Small intestine (tissue), 7 donors: ENCODE results near the gene CIB4. TPM values are rescaled to one million over a fixed set of nuclear protein-coding genes. Genes with fewer than 3 reads are reported as not detected.

ENCODE experiments used
- DNase-seq, 2 donors: peaks; one replicate each; pipeline versions ENCODE4 v3.0.0 to v3.0.0-alpha.2; 2013
- FAIRE-seq: peaks from 2 replicates; lab custom pipeline; 2012; peaks lifted over from hg19 to GRCh38; lab: Jason Lieb, UNC
- H3K27ac ChIP-seq, 3 donors: one replicate each; pipeline ENCODE4 v1.5.1; 2013; ENCODE audit warnings: low read length in 2 of 3, mild to moderate bottlenecking in 2 of 3, control low read depth in 1 of 3, inconsistent platforms in 1 of 3, low read depth in 1 of 3, moderate library complexity in 1 of 3
- H3K27me3 ChIP-seq, 3 donors: one replicate each; pipeline ENCODE4 v1.6.1; 2013; ENCODE audit warnings: low read length in 3 of 3, inconsistent platforms in 1 of 3; ENCODE audit not compliant: control insufficient read depth in 3 of 3, insufficient read depth in 3 of 3
- H3K36me3 ChIP-seq, 3 donors: one replicate each; pipeline ENCODE4 v1.6.1; 2013; ENCODE audit warnings: low read length in 3 of 3, inconsistent platforms in 1 of 3, low read depth in 1 of 3, mild to moderate bottlenecking in 1 of 3, moderate library complexity in 1 of 3; ENCODE audit not compliant: control insufficient read depth in 3 of 3, insufficient read depth in 2 of 3
- H3K4me1 ChIP-seq, 3 donors: one replicate each; pipeline ENCODE4 v1.6.1; 2013; ENCODE audit warnings: low read length in 2 of 3, inconsistent platforms in 1 of 3, low read depth in 1 of 3, mild to moderate bottlenecking in 1 of 3, moderate library complexity in 1 of 3; ENCODE audit not compliant: control insufficient read depth in 3 of 3, insufficient read depth in 2 of 3
- H3K4me3 ChIP-seq, 3 donors: one replicate each; pipeline ENCODE4 v1.5.1; 2013; ENCODE audit warnings: low read length in 3 of 3, control low read depth in 1 of 3, inconsistent platforms in 1 of 3, low read depth in 1 of 3, mild to moderate bottlenecking in 1 of 3, moderate library complexity in 1 of 3
- H3K9me3 ChIP-seq, 2 donors: one replicate each; pipeline ENCODE4 v1.6.1; 2013; ENCODE audit warnings: low read depth in 1 of 2, low read length in 1 of 2; ENCODE audit not compliant: control insufficient read depth in 2 of 2, insufficient read depth in 1 of 2
- WGBS, 3 donors: extraction: QIAGEN DNeasy Blood & Tissue Kit; methylation state at CpG; one replicate each; pipeline ENCODE4 v1.1.7; 2013; 5-methylcytosine and 5-hydroxymethylcytosine counted together
- polyA plus RNA-seq, 4 donors: library from polyadenylated mRNA; stranded (reverse) in 3 of 4; unstranded in 1 of 4; fragments of 200-250 nt in 3 of 4; fragments of 120-200 nt in 1 of 4; gene quantifications; one replicate each; pipeline versions ENCODE4 v1.2.1 to v1.2.3, GENCODE V29; 2013
- donor health status: healthy with polysubstance abuse.
- donor health status: control.
- donor health status: control.
- donor health status: Bipolar disorder and iron deficiency.
- donor health status: healthy.

The CIB4 gene
- polyA plus RNA-seq, 4 donors, result 0.15 TPM; not detected in 3

GRCh38 chr2:26585100-26585499 lies 56.1 kb downstream of the CIB4 start:
- no peaks in the 10 kb centered on the region for H3K36me3 ChIP-seq
- H3K27me3 ChIP-seq, result peaks cover 0 to 17% (median 6%) of the 10 kb centered on the region in 3 donors
- FAIRE-seq (no peak), DNase-seq (no peak)
- 74 to 85% (median 78%) methylated on average over 8 of the region's 8 CpGs for WGBS, 3 donors
- H3K9me3 ChIP-seq, result no peaks in the 10 kb centered on the region
- H3K27ac ChIP-seq, result no peak overlapping the region
- H3K4me1 ChIP-seq, result no peaks in the 10 kb centered on the region
- H3K4me3 ChIP-seq, result no peak overlapping the region

DNA sequence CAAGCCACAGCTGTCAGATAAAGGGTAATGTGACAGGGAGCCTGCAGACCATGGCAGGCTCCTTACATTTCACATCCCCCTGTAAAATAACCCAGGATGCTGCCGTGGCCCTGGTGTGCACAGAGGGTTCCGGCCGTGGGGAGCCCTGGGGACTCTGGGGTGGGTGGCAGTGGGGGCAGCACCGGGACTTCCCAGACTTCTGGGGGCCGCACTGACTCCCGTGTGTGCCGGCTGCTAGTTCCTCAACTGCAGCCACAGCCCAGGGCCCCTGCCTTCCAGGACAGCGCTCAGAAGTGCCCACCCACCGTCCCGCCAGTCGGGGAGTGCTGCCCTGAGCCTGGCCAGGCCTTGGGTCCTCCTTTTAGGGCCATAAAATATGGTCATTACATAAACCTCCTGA lies 56.5 kb downstream of the CIB4 start:
- FAIRE-seq, result no peak

GRCh38 chr2:26584191-26584590 lies 57.0 kb downstream of the CIB4 start:
- no peak for DNase-seq
- Histone ChIP-seq H3K27ac (no peak overlapping the region), H3K36me3 (no peaks in the 10 kb centered on the region), H3K9me3 (no peaks in the 10 kb centered on the region), H3K27me3 (peaks cover 0 to 22% (median 6%) of the 10 kb centered on the region in 3 donors), H3K4me3 (no peak overlapping the region), H3K4me1 (no peaks in the 10 kb centered on the region)
- FAIRE-seq, result no peak
- WGBS, 3 donors, result 65 to 72% (median 67%) methylated on average over 4 of the region's 4 CpGs

More for the DNA sequence above, 56.5 kb downstream of the CIB4 start:
- Histone ChIP-seq H3K36me3 (no peaks in the 10 kb centered on the region), H3K27me3 (peaks cover 0 to 17% (median 6%) of the 10 kb centered on the region in 3 donors), H3K4me1 (no peaks in the 10 kb centered on the region), H3K4me3 (no peak overlapping the region), H3K9me3 (no peaks in the 10 kb centered on the region), H3K27ac (no peak overlapping the region)
- WGBS, 3 donors, result 74 to 78% (median 75%) methylated on average over 11 of the region's 11 CpGs
- DNase-seq, result no peak

GRCh38 chr2:26583381-26583911 lies 57.7 kb downstream of the CIB4 start:
- Histone ChIP-seq H3K4me1 (no peaks in the 10 kb centered on the region), H3K27me3 (peaks cover 0 to 26% (median 6%) of the 10 kb centered on the region in 3 donors), H3K4me3 (no peak overlapping the region), H3K27ac (no peak overlapping the region), H3K36me3 (no peaks in the 10 kb centered on the region), H3K9me3 (no peaks in the 10 kb centered on the region)
- 58 to 66% (median 59%) methylated on average over 8 of the region's 8 CpGs for WGBS, 3 donors
- DNase-seq (no peak), FAIRE-seq (no peak)

DNA sequence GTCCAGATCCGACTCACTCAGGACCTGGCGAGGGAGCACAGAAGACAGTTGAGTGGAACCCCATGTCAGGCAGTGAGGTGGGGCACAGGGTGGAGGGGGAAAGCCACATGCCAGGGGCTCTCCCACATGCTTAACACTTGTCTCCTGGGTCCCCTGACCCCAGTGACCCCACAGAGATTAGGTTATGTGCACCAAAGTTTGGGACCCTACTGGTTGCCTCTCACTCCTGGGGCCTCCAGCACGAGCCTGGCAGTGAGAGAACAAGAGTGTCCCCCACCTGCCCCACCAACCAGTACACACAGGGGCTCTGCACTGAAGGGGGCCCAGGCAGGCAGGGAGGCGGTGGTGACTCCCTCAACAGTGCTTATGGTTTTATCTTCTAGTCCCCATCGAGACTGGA lies 58.3 kb downstream of the CIB4 start:
- H3K27ac ChIP-seq, result no peak overlapping the region
- H3K9me3 ChIP-seq, result no peaks in the 10 kb centered on the region
- no peaks in the 10 kb centered on the region for H3K4me1 ChIP-seq
- DNase-seq, result no peak
- FAIRE-seq, result no peak
- peaks cover 0 to 26% (median 6%) of the 10 kb centered on the region in 3 donors for H3K27me3 ChIP-seq
- WGBS, 3 donors, result 73 to 79% (median 79%) methylated on average over 5 of the region's 5 CpGs
- no peak overlapping the region for H3K4me3 ChIP-seq
- H3K36me3 ChIP-seq, result no peaks in the 10 kb centered on the region

GRCh38 chr2:26581991-26582842 lies 58.9 kb downstream of the CIB4 start:
- Histone ChIP-seq H3K4me1 (no peaks in the 10 kb centered on the region), H3K27me3 (peaks cover 0 to 23% (median 6%) of the 10 kb centered on the region in 3 donors), H3K4me3 (no peak overlapping the region), H3K27ac (no peak overlapping the region), H3K9me3 (no peaks in the 10 kb centered on the region), H3K36me3 (no peaks in the 10 kb centered on the region)
- WGBS, 3 donors, result 74 to 82% (median 76%) methylated on average over 18 of the region's 18 CpGs
- DNase-seq, result no peak
- no peak for FAIRE-seq

DNA sequence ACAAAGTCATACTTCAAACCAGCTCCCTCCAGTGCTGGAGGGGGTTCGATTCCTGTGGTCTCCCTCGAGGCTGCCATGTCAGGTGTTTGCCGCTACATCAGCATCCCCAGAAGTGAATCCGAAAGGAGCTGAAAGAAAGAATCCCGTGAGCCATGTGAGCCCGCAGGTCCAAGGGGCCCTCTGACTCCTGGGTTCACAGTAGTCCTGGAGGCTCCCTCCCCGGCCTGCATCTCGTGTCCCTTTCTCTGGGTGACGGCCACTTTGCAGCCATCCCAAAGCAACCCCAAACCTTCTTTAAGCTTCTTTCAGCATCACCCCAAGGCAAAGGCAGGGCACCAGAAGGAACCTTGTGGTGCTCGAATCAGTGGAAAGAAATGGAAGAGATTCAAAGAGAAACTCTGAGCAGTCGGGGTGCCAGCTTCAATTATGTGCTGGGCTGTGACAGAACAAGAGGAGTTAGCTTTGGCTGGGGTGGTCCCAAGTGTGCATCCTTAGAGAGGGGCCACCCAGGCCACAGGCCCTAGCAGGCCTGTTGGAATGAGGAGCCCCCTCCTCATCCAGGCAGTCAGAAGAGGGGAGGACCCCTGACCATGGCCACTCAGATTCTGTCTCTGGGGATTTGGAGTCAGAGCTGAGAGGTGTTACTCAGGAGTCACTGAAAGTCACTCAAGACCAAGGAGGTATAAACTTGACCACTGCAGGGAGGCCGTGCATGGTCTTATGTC lies 59.7 kb downstream of the CIB4 start:
- no peaks in the 10 kb centered on the region for H3K4me1 ChIP-seq
- no peak for DNase-seq

DNA sequence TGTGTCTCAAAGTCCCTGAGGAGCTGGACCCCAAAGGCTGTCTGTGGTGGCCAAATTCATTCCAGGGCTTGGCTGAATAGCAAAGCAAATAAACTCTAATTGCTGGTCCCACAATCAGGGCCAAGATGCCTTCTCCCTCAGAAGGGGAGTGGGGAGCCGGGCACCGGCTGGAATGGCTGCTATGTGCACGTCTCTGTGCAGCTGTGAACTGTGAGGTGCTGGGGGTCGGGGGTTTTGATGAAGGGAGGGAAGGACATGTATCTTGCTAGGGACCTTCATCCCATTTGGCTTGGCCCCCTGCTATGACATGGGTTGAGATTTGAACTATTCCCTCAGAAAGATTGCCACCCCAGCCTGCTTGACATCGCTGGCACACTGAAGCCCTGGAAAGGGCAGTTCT lies 60.4 kb downstream of the CIB4 start:
- peaks cover 0 to 25% (median 4%) of the 10 kb centered on the region in 3 donors for H3K27me3 ChIP-seq
- H3K9me3 ChIP-seq, result no peaks in the 10 kb centered on the region
- FAIRE-seq (no peak), DNase-seq (no peak)
- no peaks in the 10 kb centered on the region for H3K36me3 ChIP-seq
- no peak overlapping the region for H3K27ac ChIP-seq
- H3K4me1 ChIP-seq, result no peaks in the 10 kb centered on the region
- WGBS, 3 donors, result 65 to 80% (median 75%) methylated on average over 5 of the region's 5 CpGs
- no peak overlapping the region for H3K4me3 ChIP-seq

More for the DNA sequence above, 59.7 kb downstream of the CIB4 start:
- no peak for FAIRE-seq
- no peaks in the 10 kb centered on the region for H3K9me3 ChIP-seq
- H3K4me3 ChIP-seq, result no peak overlapping the region
- WGBS, 3 donors, result 82 to 87% (median 85%) methylated on average over 12 of the region's 12 CpGs
- H3K36me3 ChIP-seq, result no peaks in the 10 kb centered on the region
- no peak overlapping the region for H3K27ac ChIP-seq
- H3K27me3 ChIP-seq, result peaks cover 0 to 29% (median 6%) of the 10 kb centered on the region in 3 donors
